ENCODE results near the gene PLXNA4.

DNA sequence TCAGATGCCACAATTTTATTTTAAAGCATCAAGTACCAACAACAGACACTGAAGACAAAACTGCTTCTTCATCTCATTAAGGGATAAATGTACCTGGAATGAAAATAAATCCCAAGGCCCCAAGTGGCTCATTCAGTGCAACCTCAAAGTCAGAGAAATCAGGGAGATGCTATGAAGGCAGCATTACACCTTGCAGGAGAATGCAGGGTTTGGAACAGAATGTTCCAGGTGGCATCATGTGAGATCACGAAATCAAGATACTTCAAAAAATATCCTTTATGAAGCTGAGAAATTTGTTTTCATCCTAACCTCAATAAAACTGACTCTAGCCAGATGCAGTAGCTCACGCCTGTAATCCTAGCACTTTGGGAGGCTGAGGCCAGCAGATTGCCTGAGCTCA is 477.1 kb downstream of the PLXNA4 start:
- TF ChIP-seq, protein P1, sequence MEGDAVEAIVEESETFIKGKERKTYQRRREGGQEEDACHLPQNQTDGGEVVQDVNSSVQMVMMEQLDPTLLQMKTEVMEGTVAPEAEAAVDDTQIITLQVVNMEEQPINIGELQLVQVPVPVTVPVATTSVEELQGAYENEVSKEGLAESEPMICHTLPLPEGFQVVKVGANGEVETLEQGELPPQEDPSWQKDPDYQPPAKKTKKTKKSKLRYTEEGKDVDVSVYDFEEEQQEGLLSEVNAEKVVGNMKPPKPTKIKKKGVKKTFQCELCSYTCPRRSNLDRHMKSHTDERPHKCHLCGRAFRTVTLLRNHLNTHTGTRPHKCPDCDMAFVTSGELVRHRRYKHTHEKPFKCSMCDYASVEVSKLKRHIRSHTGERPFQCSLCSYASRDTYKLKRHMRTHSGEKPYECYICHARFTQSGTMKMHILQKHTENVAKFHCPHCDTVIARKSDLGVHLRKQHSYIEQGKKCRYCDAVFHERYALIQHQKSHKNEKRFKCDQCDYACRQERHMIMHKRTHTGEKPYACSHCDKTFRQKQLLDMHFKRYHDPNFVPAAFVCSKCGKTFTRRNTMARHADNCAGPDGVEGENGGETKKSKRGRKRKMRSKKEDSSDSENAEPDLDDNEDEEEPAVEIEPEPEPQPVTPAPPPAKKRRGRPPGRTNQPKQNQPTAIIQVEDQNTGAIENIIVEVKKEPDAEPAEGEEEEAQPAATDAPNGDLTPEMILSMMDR (IDR thresholded peaks at IDR 0.05 in 2 of 3, conservative IDR thresholded peaks at IDR 0.05 in 1 of 3; ENCODE audit: borderline replicate concordance in 1 of 3, insufficient read depth in 1 of 3, low read depth in 2 of 3, low read length in 2 of 3): no peak
- TF ChIP-seq SP1 (IDR thresholded peaks at IDR 0.05; ENCODE audit: low read depth) (no peak), ZNF274 (IDR thresholded peaks at IDR 0.05; ENCODE audit: low read depth, low read length) (no peak), YY1 (IDR thresholded peaks at IDR 0.05; ENCODE audit: extremely low read depth, insufficient replicate concordance, low read depth, low read length) (no peak), JUND (IDR thresholded peaks at IDR 0.05) (no peak), EZH2 (IDR thresholded peaks at IDR 0.05) (no peak), POLR2A (IDR thresholded peaks at IDR 0.05; ENCODE audit: borderline replicate concordance, extremely low read depth, insufficient read depth, insufficient read length) (no peak), POLR2AphosphoS5 (IDR thresholded peaks at IDR 0.05; ENCODE audit: low read depth, low read length) (no peak), SIN3A (IDR thresholded peaks at IDR 0.05; ENCODE audit: low read depth) (no peak), CEBPB (IDR thresholded peaks at IDR 0.05; ENCODE audit: low read depth) (no peak), ELF1 (IDR thresholded peaks at IDR 0.05; ENCODE audit: borderline replicate concordance, low read depth) (no peak)
- TF ChIP-seq, protein P2, sequence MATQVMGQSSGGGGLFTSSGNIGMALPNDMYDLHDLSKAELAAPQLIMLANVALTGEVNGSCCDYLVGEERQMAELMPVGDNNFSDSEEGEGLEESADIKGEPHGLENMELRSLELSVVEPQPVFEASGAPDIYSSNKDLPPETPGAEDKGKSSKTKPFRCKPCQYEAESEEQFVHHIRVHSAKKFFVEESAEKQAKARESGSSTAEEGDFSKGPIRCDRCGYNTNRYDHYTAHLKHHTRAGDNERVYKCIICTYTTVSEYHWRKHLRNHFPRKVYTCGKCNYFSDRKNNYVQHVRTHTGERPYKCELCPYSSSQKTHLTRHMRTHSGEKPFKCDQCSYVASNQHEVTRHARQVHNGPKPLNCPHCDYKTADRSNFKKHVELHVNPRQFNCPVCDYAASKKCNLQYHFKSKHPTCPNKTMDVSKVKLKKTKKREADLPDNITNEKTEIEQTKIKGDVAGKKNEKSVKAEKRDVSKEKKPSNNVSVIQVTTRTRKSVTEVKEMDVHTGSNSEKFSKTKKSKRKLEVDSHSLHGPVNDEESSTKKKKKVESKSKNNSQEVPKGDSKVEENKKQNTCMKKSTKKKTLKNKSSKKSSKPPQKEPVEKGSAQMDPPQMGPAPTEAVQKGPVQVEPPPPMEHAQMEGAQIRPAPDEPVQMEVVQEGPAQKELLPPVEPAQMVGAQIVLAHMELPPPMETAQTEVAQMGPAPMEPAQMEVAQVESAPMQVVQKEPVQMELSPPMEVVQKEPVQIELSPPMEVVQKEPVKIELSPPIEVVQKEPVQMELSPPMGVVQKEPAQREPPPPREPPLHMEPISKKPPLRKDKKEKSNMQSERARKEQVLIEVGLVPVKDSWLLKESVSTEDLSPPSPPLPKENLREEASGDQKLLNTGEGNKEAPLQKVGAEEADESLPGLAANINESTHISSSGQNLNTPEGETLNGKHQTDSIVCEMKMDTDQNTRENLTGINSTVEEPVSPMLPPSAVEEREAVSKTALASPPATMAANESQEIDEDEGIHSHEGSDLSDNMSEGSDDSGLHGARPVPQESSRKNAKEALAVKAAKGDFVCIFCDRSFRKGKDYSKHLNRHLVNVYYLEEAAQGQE (IDR thresholded peaks at IDR 0.05; ENCODE audit: low read depth): no peak
